ENCODE data around the gene PSMB10. TPM values are rescaled to one million over a fixed set of nuclear protein-coding genes. Genes with fewer than 3 reads are reported as not detected.
"Not testable (repeated sequence)": the region's sequence is repeated elsewhere in the genome, so short reads cannot be mapped to it uniquely, and the experiment has no call there.

The PSMB10 gene
- polyA plus RNA-seq, 5 donors, result 20.6 to 39.0 (median 27.0) TPM

GRCh38 chr16:67943619-67944504 lies 7.2 kb upstream of the PSMB10 start, which contains the start of gene LCAT:
Gene LCAT, minus strand, starts transcription at chr16:67944120. Its CDS starts 19 bp downstream, at chr16:67944101.
- peak; percentile 25 to 42 for DNase-seq

GRCh38 chr16:67943256-67943618 lies 6.6 kb upstream of the PSMB10 start:
- no peak for DNase-seq

- no peak for DNase-seq
Observed at GRCh38 chr16:67942510-67943255, 6.0 kb upstream of the PSMB10 start.

DNA sequence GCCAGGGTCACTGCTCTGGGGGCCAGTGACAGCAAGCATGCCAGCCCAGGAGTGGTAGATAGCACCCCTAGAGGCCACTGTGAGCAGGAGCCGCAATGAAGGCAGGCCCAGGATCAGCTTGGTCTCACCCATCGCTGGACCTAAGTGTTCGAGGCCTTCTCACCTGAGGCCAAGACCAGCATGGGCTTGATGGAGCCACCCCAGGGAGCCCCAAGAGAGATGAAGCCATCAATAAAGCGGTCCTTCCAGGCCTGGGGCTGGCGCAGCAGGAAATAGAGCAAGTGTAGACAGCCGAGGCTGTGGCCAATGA lies 5.5 kb upstream of the PSMB10 start:
- no peak for DNase-seq

DNA sequence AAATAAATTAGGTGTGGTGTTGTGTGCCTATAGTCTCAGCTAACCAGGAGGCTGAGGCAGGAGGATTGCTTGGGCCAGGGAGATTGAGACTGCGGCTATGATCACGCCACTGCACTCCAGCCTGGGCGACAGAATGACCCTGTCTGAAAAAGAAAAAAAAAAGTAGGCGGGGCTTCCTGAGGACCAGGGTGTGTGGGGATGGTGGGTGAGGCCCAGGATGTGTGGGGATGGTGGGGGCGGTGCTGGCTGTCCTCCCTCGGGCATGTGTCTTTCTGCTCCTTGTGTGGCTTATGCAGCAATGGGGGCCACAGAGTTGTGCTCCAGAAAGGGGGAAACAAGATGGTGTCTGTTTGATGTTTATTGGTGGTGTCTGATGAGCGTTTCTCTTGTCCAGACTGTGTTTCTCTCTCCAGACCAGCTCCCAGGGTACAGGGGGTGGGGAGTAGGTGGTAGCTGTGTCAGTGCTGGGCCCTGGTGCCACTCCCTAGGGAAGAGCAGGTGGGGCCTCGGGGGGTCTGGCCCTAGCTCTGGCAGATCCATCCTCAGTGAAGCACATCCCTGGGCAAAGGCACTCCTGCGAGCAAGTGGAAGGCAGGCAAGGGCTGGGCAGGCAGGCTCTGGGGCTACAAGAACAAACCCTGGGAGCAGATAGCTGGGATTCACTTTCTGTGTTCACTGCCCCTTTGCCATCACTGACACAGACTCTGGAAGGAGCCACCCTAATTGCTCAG lies 5.0 kb upstream of the PSMB10 start:
- no peak for DNase-seq

DNA sequence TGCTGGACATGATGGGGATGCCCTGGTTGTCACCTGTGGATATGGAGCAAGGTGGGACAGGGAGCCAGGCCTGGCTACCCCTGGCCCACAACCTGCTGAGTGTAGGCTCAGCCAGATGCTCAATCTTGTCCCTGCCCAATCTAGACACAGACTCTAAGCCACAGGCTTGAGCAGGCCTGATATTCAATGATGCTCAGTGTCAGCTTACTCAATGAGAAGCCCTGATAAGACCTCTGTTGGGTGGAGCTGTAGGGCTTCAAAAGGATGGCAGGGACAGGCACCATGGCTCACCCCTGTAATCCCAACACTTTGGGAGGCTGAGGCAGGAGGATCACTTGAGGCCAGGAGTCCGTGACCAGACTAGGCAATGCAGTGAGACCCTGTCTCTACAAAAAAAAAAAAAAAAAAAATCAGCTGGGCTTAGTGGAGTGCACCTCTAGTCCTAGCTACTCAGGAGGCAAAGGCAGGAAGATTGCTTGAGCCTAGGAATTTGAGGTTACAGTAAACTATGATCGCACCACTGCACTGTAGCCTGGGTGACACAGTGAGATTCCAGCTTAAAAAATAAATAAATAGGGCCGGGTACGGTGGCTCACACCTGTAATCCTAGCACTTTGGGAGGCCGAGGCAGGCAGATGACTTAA lies 3.9 kb upstream of the PSMB10 start:
- no peak for DNase-seq

DNA sequence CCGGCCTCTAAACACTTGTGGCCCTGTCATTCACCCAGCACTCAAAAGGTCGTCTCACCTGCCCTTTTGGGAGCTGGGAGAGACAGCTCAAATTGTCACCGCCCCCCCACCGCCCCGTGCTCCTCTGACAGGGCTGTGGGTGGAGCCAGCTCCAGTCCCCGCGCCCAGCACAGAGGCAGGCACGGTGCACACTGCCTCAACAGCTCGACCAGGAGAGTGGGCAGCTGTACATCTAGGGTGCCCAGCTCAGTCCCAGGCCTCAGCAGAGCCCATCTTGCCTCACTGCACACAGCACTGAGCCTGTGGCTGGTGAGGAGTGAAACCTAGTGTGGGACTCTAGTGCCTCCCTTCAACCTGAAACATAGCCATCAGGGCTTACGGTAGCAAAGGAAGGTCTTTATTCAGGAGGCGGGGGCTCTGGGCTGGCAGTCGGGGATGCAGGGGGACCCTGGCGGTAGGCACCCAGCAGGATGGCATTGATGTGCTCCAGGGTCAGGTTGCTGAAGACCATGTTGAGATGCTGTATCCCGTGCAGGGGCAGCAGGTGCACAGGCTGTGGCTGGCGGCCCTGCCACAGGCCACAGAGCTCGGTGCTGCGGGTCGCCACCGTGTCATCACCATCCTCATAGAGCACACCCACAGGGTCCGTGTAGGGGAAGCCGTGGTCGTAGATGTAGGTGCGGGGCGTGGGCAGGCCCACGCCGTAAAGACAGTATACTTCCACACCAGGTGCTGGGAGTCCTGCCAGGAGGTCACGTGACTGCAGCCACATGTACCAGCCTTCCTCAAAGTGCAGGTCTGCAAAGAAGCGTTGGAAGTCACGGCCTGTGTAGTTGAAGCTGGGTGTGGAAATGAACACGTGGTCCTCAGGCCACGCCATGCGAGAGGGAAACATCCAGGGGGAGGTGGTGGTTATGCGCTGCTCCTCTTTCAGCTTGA lies 3.1 kb upstream of the PSMB10 start:
- no peak for DNase-seq

- DNase-seq, result not testable (repeated sequence)
Observed at GRCh38 chr16:67937713-67938112, 1.1 kb upstream of the PSMB10 start.

DNA sequence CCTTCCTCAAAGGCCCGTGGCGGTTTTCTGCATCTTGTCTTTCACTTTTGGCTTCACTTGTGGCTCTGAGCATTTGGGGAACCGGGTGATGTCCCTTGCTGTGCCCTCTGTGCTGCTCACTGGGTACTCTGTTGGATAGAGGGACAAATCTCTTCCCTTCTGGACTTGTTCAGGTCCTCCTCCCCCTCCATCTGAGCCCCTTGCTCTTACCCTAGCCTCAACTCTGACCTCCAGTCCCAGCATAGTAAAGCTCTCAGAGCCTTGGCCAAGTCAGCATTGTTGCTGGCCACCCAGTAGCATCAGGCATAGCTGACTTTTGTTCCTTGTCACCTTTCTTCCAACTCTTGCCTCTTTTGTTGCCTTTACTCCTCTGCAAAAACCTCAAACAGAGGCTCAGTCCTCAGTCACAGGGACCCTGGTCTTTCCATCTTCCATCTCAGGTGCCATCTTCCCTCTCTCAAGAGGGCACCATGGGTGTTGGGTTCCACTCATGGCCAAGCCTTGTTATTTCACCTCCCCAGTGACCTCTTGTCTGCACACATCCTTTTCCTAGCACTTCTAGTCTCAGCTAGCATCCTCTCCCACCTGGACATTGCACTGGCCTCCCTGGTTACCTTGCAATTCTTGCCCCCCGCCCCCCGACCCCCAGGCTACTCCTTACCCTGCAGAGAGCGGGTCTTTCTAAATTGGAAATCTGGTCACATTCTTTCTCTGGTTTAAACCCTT lies 393 bp upstream of the PSMB10 start:
- DNase-seq, result peak in 1 of 2 donors; percentile 59

DNA sequence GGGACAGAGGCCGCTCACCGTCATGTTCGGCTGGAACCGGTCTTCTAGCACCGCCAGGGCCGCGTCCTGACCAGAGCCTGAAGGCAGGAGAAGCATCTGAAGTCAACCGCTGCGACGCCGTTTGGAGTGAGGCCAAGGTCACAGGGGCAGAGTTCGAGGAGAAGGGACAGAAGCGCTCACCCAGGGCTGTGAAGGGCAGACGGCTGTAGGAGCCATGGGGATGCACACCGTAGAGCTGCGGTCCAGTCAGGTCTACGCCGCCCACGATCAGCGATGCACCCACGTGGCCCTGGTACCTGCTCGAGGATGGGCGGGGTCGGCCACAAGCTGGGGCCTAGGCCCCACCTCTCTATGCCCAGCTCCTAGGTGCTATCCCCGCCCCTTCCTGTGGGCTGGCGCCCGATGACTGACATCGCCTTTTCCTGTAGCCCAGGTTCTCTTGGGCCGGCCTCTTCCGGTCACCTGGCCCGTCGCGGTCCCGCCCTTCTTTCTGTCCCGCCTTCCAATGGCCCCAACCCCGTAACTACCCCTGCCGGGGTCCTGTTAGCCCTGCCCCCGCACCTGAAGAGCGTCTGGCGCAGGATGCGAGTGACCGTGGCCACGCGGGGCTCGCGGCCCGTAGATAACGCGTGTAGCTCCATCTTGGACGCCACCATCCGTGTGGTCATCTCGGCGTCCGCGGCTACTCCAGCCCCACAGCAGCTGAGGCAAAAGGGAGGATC lies 1.1 kb downstream of the PSMB10 start:
- DNase-seq, result peak; percentile 93

- no peak for DNase-seq
Observed at GRCh38 chr16:67935101-67935401, 1.6 kb downstream of the PSMB10 start.

- no peak for DNase-seq
Observed at GRCh38 chr16:67934306-67935100, 2.1 kb downstream of the PSMB10 start.

DNA sequence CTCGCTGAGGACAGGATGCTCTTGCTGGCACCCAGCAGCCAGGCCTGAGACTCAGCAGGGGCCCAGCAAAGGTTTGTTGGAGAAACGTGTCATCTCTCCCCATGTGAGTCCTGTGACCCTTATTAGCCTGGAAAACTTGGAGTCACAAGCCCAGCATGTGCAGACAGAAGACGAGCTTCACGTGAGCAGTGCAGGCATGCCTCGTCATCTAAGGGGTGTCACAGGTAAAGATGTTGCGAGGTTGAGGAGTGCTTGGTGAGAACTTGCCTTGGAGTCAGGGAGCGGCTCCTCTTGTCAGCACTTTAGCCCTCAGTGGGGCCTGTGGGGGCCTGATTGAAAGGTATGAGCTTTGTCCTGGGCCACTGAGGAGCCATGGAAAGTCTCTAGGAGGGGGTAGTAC lies 2.8 kb downstream of the PSMB10 start:
- DNase-seq, result no peak

DNA sequence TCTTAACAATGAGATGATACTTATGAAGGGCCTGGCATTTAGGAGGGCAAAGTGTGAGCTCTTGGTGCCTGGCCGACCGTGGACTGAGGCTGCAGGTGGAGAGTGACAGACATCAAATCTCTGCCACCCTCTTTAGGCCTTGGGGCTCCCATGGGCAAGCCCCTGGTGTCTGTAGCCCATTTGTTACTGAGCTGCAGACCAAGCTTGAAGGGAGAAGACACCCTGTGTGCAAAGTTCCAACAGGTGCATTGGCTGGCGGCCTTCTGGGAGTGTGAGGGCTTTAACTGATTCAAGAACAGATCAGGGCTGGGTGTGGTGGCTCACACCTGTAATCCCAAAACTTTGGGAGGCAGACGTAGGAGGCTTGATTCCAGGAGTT lies 4.2 kb downstream of the PSMB10 start:
- no peak for DNase-seq

DNA sequence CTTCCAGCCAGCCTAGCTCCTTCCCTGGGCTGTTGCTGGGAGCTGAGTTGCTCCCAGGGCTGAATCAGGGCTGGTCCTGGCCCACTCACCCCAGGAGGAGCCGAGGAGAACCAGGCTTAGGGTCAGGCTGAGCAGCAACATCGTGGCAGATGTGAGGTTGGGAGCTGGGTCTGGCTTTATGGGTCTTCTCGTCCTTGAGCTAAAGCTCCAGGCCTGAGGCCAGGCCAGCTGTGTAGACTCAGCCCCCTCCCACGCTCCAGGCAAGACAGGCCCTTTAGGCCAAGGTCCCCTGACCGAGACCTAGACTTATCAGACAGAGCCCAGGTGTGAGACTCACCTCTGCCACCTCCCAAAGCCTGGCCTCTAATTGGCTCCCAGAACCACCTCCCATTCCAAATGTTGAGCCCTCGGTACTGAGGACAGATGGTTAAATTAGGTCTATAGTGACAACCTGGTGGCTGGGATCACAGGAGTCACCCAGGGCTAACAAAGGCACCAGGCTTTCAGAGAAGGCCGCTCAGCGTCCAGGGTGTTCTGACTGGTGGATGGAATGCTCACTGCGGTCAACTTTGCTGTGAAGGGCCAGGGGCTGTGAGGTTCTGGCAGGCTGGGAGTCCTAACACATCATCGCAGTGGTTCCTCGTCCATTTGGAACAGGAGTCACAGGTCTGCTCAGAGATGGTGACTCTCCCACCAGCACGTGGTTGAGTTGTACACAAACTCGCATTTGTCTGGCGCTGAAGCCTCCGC lies 4.8 kb downstream of the PSMB10 start, which contains the start of gene CTRL:
CTRL (minus strand) TSS at position 151 of the 750 bp plus-strand sequence; CDS start at position 141, 10 bp downstream.
- DNase-seq, result no peak

DNA sequence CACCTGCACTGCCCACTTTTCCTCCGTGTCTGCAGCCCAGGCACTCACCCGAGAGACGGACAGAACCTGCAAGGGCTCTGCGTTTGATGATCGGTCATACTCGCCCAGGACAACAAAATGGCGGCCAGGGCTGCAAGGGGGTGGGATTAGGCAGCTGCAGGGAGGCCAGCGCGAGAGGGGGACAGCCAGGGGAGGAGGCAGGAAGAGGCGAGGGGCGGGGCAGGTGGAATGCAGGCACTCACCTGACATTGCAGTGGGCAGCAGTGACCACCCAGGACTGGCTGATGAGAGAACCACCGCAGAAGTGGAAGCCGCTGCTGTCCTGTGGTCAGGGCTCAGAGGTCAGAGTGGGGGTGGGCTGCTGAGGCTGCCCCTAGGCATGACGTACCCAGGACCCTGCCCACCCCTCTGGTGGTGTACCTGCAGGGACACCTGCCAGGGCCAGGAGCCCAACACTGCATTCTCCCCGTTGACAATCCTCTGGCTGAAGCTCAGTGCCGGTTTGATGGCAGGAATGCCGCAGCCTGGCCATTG lies 5.9 kb downstream of the PSMB10 start:
- no peak for DNase-seq

GRCh38 chr16:67930191-67930590 lies 6.5 kb downstream of the PSMB10 start:
- DNase-seq, result no peak

All from right lung (tissue), 5 donors.